ENCODE results near the gene SUSD1.

The SUSD1 gene

GRCh38 chr9:112158656-112159367 lies 16.3 kb downstream of the SUSD1 start:
- TF ChIP-seq ARNTL (CRISPR knock-in tag; IDR thresholded peaks at IDR 0.05; ENCODE audit: borderline replicate concordance, low read depth), result no peak
- no peak for TF ChIP-seq ZNF8 (CRISPR knock-in tag; IDR thresholded peaks at IDR 0.05)
- TF ChIP-seq SNAI2 (CRISPR knock-in tag; IDR thresholded peaks at IDR 0.05), result no peak
- TF ChIP-seq, protein P1, sequence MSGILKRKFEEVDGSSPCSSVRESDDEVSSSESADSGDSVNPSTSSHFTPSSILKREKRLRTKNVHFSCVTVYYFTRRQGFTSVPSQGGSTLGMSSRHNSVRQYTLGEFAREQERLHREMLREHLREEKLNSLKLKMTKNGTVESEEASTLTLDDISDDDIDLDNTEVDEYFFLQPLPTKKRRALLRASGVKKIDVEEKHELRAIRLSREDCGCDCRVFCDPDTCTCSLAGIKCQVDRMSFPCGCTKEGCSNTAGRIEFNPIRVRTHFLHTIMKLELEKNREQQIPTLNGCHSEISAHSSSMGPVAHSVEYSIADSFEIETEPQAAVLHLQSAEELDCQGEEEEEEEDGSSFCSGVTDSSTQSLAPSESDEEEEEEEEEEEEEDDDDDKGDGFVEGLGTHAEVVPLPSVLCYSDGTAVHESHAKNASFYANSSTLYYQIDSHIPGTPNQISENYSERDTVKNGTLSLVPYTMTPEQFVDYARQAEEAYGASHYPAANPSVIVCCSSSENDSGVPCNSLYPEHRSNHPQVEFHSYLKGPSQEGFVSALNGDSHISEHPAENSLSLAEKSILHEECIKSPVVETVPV (CRISPR knock-in tag; IDR thresholded peaks at IDR 0.05), result no peak
- no peak for TF ChIP-seq BACH2 (CRISPR knock-in tag; IDR thresholded peaks at IDR 0.05; ENCODE audit: borderline replicate concordance)
- TF ChIP-seq TCF4 (CRISPR knock-in tag; IDR thresholded peaks at IDR 0.05; ENCODE audit: borderline replicate concordance), result no peak
- TF ChIP-seq, protein P2, sequence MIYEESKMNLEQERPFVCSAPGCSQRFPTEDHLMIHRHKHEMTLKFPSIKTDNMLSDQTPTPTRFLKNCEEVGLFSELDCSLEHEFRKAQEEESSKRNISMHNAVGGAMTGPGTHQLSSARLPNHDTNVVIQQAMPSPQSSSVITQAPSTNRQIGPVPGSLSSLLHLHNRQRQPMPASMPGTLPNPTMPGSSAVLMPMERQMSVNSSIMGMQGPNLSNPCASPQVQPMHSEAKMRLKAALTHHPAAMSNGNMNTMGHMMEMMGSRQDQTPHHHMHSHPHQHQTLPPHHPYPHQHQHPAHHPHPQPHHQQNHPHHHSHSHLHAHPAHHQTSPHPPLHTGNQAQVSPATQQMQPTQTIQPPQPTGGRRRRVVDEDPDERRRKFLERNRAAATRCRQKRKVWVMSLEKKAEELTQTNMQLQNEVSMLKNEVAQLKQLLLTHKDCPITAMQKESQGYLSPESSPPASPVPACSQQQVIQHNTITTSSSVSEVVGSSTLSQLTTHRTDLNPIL (CRISPR knock-in tag; IDR thresholded peaks at IDR 0.05; ENCODE audit: low read depth), result no peak
- no peak for TF ChIP-seq ZNF565 (CRISPR knock-in tag; conservative IDR thresholded peaks at IDR 0.05; ENCODE audit: low read depth)
- no peak for TF ChIP-seq OSR1 (CRISPR knock-in tag; IDR thresholded peaks at IDR 0.05)
- TF ChIP-seq ESRRG (CRISPR knock-in tag; IDR thresholded peaks at IDR 0.05), result no peak
- no peak for TF ChIP-seq TSHZ2 (CRISPR knock-in tag; IDR thresholded peaks at IDR 0.05)
- TF ChIP-seq ZFP30 (CRISPR knock-in tag; IDR thresholded peaks at IDR 0.05), result no peak
- TF ChIP-seq GLIS3 (CRISPR knock-in tag; IDR thresholded peaks at IDR 0.05), result no peak
- TF ChIP-seq ISL1 (CRISPR knock-in tag; IDR thresholded peaks at IDR 0.05), result no peak
- TF ChIP-seq, protein P3, sequence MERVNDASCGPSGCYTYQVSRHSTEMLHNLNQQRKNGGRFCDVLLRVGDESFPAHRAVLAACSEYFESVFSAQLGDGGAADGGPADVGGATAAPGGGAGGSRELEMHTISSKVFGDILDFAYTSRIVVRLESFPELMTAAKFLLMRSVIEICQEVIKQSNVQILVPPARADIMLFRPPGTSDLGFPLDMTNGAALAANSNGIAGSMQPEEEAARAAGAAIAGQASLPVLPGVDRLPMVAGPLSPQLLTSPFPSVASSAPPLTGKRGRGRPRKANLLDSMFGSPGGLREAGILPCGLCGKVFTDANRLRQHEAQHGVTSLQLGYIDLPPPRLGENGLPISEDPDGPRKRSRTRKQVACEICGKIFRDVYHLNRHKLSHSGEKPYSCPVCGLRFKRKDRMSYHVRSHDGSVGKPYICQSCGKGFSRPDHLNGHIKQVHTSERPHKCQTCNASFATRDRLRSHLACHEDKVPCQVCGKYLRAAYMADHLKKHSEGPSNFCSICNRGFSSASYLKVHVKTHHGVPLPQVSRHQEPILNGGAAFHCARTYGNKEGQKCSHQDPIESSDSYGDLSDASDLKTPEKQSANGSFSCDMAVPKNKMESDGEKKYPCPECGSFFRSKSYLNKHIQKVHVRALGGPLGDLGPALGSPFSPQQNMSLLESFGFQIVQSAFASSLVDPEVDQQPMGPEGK (CRISPR knock-in tag; IDR thresholded peaks at IDR 0.05; ENCODE audit: borderline replicate concordance), result no peak
- TF ChIP-seq PPARA (CRISPR knock-in tag; IDR thresholded peaks at IDR 0.05; ENCODE audit: borderline replicate concordance), result no peak
- ATAC-seq, result no peak

DNA sequence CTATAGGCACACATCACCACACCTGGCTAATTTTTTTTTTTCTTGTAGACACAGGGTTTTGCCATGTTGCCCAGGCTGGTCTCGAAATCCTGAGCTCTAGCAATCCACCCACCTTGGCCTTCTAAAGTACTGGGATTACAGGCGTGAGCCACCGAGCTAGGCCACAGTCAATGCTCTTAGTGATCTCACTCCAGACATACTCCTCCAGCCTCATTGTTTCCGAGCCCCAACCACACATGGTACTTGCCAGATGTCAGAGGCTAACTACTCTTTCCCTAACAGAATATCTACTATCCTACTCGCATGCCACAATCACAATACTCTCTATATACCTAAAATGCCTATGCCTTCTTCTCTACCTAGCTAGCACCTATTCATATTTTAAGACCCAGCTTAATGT lies 17.1 kb downstream of the SUSD1 start:
- no peak for ATAC-seq

More for the DNA sequence above, 17.1 kb downstream of the SUSD1 start:
- TF ChIP-seq TCF4 (CRISPR knock-in tag; IDR thresholded peaks at IDR 0.05; ENCODE audit: borderline replicate concordance), result no peak
- no peak for TF ChIP-seq POU6F1 (CRISPR knock-in tag; IDR thresholded peaks at IDR 0.05; ENCODE audit: borderline replicate concordance, low read depth)
- TF ChIP-seq ZNF565 (CRISPR knock-in tag; conservative IDR thresholded peaks at IDR 0.05; ENCODE audit: low read depth), result no peak
- no peak for TF ChIP-seq ISL1 (CRISPR knock-in tag; IDR thresholded peaks at IDR 0.05)
- TF ChIP-seq, protein P1 (CRISPR knock-in tag; IDR thresholded peaks at IDR 0.05), result no peak
- no peak for TF ChIP-seq ZFP3 (CRISPR knock-in tag; IDR thresholded peaks at IDR 0.05)
- TF ChIP-seq ZNF8 (CRISPR knock-in tag; IDR thresholded peaks at IDR 0.05), result no peak
- no peak for TF ChIP-seq ZFP30 (CRISPR knock-in tag; IDR thresholded peaks at IDR 0.05)
- no peak for TF ChIP-seq RARB (CRISPR knock-in tag; IDR thresholded peaks at IDR 0.05)
- TF ChIP-seq TOX (CRISPR knock-in tag; IDR thresholded peaks at IDR 0.05; ENCODE audit: borderline replicate concordance), result no peak
- TF ChIP-seq OSR1 (CRISPR knock-in tag; IDR thresholded peaks at IDR 0.05), result no peak
- TF ChIP-seq CSDC2 (CRISPR knock-in tag; IDR thresholded peaks at IDR 0.05), result no peak
- TF ChIP-seq ZNF70 (CRISPR knock-in tag; IDR thresholded peaks at IDR 0.05), result no peak
- TF ChIP-seq GLIS3 (CRISPR knock-in tag; IDR thresholded peaks at IDR 0.05), result no peak
- no peak for TF ChIP-seq ESRRG (CRISPR knock-in tag; IDR thresholded peaks at IDR 0.05)
- TF ChIP-seq TSHZ2 (CRISPR knock-in tag; IDR thresholded peaks at IDR 0.05), result no peak
- TF ChIP-seq SNAI2 (CRISPR knock-in tag; IDR thresholded peaks at IDR 0.05), result no peak
- TF ChIP-seq, protein P3 (CRISPR knock-in tag; IDR thresholded peaks at IDR 0.05; ENCODE audit: borderline replicate concordance), result no peak
- TF ChIP-seq BACH2 (CRISPR knock-in tag; IDR thresholded peaks at IDR 0.05; ENCODE audit: borderline replicate concordance), result no peak
- TF ChIP-seq ARNTL (CRISPR knock-in tag; IDR thresholded peaks at IDR 0.05; ENCODE audit: borderline replicate concordance, low read depth), result no peak
